GM18502 (cell line): ENCODE measurements around the gene TBL1X.
"Not testable (repeated sequence)": the region's sequence is repeated elsewhere in the genome, so short reads cannot be mapped to it uniquely, and the experiment has no call there.

Source experiments
- ATAC-seq: cut with Tn5 transposase; IDR thresholded peaks from one replicate; pipeline ENCODE4 v1.9.1; 2021; ENCODE audit warnings: mild to moderate bottlenecking; ENCODE audit not compliant: unreplicated experiment, poor library complexity

Gene TBL1X

DNA sequence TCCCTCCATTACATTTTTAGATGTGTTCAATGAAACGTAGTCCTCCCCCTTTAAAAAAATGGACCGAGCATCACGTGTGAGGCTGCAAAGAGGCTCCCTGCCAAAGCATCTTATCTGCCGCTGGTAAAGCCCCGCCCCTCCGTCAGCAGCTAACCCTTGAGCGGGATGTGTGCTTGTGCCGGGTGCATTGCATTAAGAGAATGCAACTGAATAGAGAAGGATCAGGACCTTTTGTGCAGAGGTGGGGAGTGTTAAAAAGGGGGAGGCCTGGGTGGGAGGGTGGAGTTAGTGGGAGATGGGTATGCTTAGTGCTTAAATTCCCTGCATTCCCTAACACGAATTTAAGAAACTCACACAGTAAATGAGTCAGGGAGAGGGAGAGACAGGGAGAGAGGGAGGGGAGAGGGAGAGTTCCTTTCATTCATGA lies 66.0 kb downstream of the TBL1X start:
- peak; percentile 48 for ATAC-seq

GRCh38 chrX:9532349-9532748 lies 67.5 kb downstream of the TBL1X start:
- no peak for ATAC-seq

GRCh38 chrX:9533611-9534010 lies 68.8 kb downstream of the TBL1X start:
- no peak for ATAC-seq

- no peak for ATAC-seq
These were observed 69.8 kb downstream of the TBL1X start for GRCh38 chrX:9534686-9535085.

- no peak for ATAC-seq
These were observed 70.2 kb downstream of the TBL1X start for GRCh38 chrX:9535101-9535500.

DNA sequence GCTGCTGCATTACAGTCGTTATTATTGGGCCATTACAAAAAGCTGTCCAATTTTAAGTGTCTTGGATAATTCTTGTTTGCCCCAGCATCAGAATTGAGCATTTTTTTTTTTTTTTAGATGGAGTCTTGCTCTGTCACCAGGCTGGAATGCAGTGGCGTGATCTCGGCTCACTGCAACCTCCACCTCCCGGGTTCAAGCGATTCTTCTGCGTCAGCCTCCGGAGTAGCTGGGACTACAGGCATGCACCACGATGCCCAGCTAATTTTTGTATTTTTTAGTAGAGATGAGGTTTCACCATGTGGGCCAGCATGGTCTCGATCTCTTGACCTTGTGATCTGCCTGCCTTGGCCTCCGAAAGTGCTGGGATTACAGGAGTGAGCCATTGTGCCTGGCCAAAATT lies 71.3 kb downstream of the TBL1X start:
- ATAC-seq = not testable (repeated sequence)

DNA sequence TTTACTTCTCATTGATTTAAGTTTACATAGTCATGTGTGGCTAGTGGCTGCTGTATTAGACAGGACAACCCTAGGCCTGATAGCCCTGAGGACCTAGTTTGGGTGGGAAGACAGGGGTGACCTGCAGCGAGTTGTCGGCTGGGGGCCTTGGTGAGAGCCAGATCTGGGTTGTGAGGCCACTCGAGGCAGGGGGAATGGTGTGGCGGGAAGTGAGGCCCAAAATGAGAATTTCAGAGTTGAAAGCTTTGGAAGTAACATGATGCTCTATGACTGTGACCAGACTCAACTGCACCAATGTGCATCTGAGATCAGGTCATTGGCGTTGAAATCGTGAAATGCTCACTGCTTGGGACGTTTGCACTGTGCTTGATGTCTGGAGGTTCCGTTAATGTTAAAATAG lies 72.9 kb downstream of the TBL1X start:
- no peak for ATAC-seq

DNA sequence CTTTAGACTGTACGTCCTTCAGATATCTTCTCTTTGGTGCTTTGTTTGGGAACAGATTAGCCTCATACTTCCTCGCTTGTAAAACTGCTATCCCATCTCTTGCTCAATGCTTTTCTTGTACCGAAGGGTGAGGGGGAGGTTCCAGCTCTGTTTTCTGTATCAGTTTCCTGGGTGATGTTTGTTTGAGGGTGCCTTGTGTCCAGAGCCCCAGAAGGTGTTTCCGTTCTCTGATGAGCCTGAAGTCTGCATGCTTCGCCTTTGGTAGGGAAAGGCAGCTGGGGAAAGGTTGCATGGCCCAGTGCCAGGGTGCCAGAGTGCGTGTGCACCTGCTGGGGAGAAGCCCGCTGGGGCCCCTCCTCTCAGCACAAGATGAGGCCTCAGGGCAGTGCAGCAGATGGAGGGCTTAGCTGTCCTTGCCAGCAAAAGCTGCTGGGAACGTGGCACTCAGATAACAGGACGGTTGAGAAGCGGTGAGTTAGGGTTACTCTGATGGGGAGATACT lies 73.7 kb downstream of the TBL1X start:
- ATAC-seq = no peak

GRCh38 chrX:9539605-9540387 lies 74.9 kb downstream of the TBL1X start:
- ATAC-seq = no peak

DNA sequence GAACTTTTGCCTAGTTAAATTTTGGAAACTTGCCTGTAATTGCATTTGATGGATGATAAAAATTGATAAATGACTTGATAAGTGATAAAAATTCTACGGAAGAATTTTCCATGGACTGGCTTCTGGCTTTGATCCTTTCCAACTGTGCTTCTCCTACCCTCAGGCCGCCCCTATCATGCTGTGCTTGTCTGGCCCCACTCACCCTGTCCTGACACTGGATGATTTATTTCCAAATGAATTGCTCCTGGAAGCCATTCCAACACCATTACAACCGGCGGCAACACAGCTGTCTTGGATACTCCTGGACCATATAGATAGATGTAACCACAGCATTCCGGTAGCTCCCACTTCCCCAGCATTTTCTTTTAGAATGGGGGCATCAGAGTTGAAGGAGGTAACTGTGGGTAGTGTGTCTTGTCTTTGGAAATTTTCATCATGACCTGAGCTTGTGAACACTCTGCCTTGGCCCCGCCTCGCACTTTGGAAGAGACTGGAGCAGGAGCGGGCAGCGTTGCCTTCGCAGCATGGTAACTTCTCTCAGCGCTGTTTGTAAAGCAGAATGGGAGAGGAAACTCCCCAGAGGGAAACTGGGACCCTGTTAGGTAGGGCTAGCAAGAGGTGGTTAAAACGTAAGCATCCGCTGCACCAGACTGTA lies 77.4 kb downstream of the TBL1X start:
- no peak for ATAC-seq

- no peak for ATAC-seq
These were observed 77.9 kb downstream of the TBL1X start for GRCh38 chrX:9542761-9543111.

GRCh38 chrX:9555354-9555753 lies 90.5 kb downstream of the TBL1X start:
- ATAC-seq = no peak

GRCh38 chrX:9557091-9557490 lies 92.2 kb downstream of the TBL1X start:
- ATAC-seq = no peak

- ATAC-seq = no peak
These were observed 92.7 kb downstream of the TBL1X start for GRCh38 chrX:9557521-9557920.

DNA sequence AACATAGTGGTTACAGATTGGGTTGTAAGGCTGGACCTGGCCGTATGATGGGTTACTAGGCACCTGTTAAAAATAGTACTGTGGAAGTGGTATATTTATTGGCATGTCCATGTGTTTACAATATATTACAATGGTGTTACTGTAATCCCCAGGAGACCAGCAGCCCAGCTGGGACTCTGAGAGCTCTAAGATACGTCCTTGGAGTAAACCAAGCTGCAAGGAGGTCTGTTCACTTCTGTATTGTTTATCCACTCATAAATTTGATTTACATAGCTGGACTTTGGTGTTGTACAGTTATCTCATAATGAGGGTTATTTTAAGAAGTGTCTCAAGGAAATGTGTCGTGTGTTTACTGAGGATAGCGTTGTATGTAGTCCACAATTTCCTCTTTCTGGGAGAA lies 93.8 kb downstream of the TBL1X start:
- no peak for ATAC-seq

DNA sequence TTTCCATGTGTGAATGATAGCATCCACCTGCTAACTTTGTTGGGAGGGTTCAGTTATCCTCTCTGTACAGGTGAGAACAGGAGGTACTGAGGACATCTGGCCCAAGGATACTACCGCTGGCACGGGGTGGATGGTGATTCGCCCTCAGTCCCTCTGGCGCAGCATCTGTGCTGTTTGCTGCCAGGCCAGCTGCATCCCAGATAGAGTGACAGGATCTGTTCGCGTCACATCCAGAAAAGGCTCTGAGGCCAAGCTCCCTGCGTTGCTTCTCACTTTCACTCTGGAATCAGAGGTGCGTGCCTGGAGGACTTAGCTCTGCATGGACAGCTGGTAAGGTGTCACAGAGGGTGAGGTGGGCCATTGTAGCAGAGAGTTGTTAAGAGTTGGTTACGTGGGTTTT lies 95.4 kb downstream of the TBL1X start:
- no peak for ATAC-seq

DNA sequence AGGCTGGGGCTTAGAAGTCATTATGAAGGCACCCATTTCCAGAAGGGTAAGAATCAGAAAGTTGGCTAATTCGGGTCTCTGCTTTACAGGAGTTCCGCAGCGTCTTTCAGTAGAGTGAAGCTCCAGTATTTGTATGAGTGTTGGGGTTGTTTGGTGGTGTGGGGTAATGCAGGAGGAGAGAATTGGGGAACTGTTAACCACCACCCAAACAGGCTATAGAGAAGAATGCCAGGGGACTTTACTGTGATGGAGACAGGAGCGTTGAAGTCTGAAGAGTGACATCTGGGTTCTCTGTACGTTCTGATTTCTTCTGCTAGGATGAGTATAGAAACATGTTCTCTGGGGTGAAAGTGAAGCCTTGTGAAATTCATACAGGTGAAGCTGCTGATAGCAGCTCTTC lies 96.3 kb downstream of the TBL1X start:
- no peak for ATAC-seq

GRCh38 chrX:9562851-9563250 lies 98.0 kb downstream of the TBL1X start:
- no peak for ATAC-seq

DNA sequence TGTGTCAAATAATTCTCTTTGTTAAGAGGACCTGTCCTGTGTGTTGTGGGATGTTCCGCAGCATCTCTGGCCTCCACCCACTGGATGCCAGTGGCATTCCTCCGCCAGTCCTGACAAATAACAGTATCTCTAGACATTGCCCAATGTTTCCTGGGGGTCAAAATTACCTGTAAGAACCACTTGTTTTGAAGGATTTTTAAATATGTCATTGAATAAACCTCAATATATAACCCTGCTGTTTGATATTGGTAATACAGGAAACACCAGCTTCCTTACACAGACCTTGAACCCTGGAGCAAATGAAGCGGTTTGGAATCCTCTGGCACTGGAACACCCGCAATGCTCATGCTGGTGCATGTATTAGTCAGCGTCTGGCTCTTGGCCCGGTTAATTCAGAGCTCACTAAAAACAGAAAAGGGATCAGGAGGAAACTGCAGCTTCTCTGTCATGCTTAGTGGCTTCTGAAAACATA lies 101.3 kb downstream of the TBL1X start:
- ATAC-seq = no peak

DNA sequence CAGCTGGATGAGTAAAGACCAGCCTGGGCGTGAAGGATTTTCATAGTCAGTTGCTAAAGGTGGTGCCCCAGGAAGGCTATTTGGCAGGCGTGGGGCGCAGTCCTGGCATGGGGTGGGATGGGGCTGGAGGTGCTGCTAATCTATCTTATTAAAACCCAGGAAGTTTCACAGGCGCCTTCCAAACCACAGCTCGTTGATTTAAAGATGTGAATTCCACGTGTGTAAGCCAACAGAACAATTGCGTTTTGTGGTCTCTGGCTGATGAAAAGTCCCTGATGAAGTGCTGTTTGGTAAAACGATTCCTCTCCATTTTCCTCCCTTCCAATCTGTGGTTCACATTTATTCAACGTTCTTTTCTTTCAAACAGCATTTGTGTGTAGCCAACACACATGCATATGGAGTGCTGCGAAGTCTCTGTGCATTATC lies 105.0 kb downstream of the TBL1X start:
- ATAC-seq = no peak

- ATAC-seq = no peak
These were observed 108.6 kb downstream of the TBL1X start for GRCh38 chrX:9573282-9574106.
